GM12878 (cell line): ENCODE results near the gene LIN37. TPM values are rescaled to one million over a fixed set of nuclear protein-coding genes. Genes with fewer than 3 reads are reported as not detected.

Source experiments
- ATAC-seq: fragments of 200-7000 bp; cut with Tn5 transposase; 3 replicates; pipeline ENCODE4 v1.9.1; 2020; ENCODE audit warnings: mild to moderate bottlenecking, moderate library complexity
- BruUV-seq: library from RNA; stranded (reverse); fragments of 400-500 nt; replicated peaks from 2 replicates; lab custom pipeline; 2021; lab: Mats Ljungman, UMichigan
- CTCF ChIA-PET: fragments of 300-600 bp; sonication (Branson Sonifier 250); formaldehyde crosslinking; extraction: SDS; loops from one replicate; lab custom pipeline; 2021; ENCODE audit warnings: inconsistent platforms; lab: Yijun Ruan, JAX
- POLR2A ChIA-PET: fragments of 350-600 bp; formaldehyde crosslinking; extraction: SDS; loops from one replicate; lab custom pipeline; 2021; ENCODE audit warnings: inconsistent platforms; lab: Charles Lee
- RAD21 ChIA-PET: fragments of 300-600 bp; sonication (Branson Sonifier 250); formaldehyde crosslinking; loops from one replicate; lab custom pipeline; 2023; ENCODE audit warnings: antibody characterized with exemption; ENCODE audit not compliant: unreplicated experiment; lab: Charles Lee
- SMC1A ChIA-PET: fragments of 300-600 bp; sonication (Branson Sonifier 250); formaldehyde crosslinking; loops from one replicate; lab custom pipeline; 2023; ENCODE audit not compliant: unreplicated experiment, uncharacterized antibody; lab: Charles Lee
- DNase-seq: peaks from one replicate; pipeline ENCODE4 v3.0.0-alpha.2; 2011; ENCODE audit warnings: low read depth, low spot score
- FAIRE-seq: peaks from 3 replicates; lab custom pipeline; 2011; peaks lifted over from hg19 to GRCh38; lab: Jason Lieb, UNC
- H2AFZ ChIP-seq: 2 replicates; pipeline ENCODE4 v1.6.0; 2011; ENCODE audit warnings: low read depth, low read length, control low read depth; ENCODE audit not compliant: control insufficient read depth
- H3K27ac ChIP-seq: 2 replicates; pipeline ENCODE4 v1.5.1; 2011; ENCODE audit warnings: control low read depth; ENCODE audit not compliant: control insufficient read depth, insufficient read depth
- H3K27me3 ChIP-seq, 2 experiments: replicated peaks in 1 of 2; 2 replicates each; pipeline versions ENCODE4 v1.6.0 to v1.6.1; 2011; ENCODE audit warnings: low read length in 1 of 2; ENCODE audit not compliant: control insufficient read depth in 2 of 2, insufficient read depth in 2 of 2
- H3K36me3 ChIP-seq, 2 experiments: 2 replicates each; pipeline ENCODE4 v1.5.1; 2011; ENCODE audit warnings: low read length in 1 of 2; ENCODE audit not compliant: control insufficient read depth in 2 of 2, insufficient read depth in 2 of 2
- H3K4me1 ChIP-seq: 2 replicates; pipeline ENCODE4 v1.6.1; 2011; ENCODE audit warnings: mild to moderate bottlenecking, low read length, moderate library complexity, mixed read lengths; ENCODE audit not compliant: control insufficient read depth, insufficient read depth
- H3K4me2 ChIP-seq: 2 replicates; pipeline ENCODE4 v1.6.0; 2011; ENCODE audit warnings: control low read depth; ENCODE audit not compliant: control insufficient read depth, insufficient read depth
- H3K4me3 ChIP-seq: fragments of 200-600 bp; sonication (generic); 2 replicates; pipeline ENCODE4 v1.5.1; 2016
- H3K79me2 ChIP-seq: 2 replicates; pipeline ENCODE4 v1.6.0; 2011; ENCODE audit warnings: low read length; ENCODE audit not compliant: control insufficient read depth, insufficient read depth
- H3K9ac ChIP-seq: 2 replicates; pipeline ENCODE4 v1.8.0; 2011; ENCODE audit warnings: low read length, control low read depth, mixed read lengths; ENCODE audit not compliant: control insufficient read depth, insufficient read depth
- H3K9me3 ChIP-seq: replicated peaks from 3 replicates; pipeline ENCODE4 v1.5.1; 2011; ENCODE audit warnings: mild to moderate bottlenecking, low read length; ENCODE audit not compliant: control insufficient read depth, insufficient read depth
- H4K20me1 ChIP-seq: 2 replicates; pipeline ENCODE4 v1.6.0; 2011; ENCODE audit not compliant: control insufficient read depth, insufficient read depth
- EZH2 ChIP-seq: IDR thresholded peaks from 2 replicates; pipeline ENCODE4 v1.6.1; 2012; ENCODE audit warnings: low read depth, mild to moderate bottlenecking, control low read depth, inconsistent platforms, low read length, borderline replicate concordance; ENCODE audit not compliant: control insufficient read depth
- MTA3 ChIP-seq: IDR thresholded peaks from 2 replicates; pipeline ENCODE4 v1.6.1; 2012; ENCODE audit warnings: low read length, inconsistent platforms, borderline replicate concordance
- NFXL1 ChIP-seq: fragments of 450-650 bp; IDR thresholded peaks from 2 replicates; pipeline ENCODE4 v1.6.1; 2017; ENCODE audit warnings: antibody characterized with exemption, mild to moderate bottlenecking, borderline replicate concordance
- SMAD5 ChIP-seq: IDR thresholded peaks from 2 replicates; pipeline ENCODE4 v1.6.1; 2016; ENCODE audit warnings: antibody characterized with exemption, low read depth
- WGBS: methylation state at CpG from one replicate; pipeline ENCODE4 v1.1.6; 2016; ENCODE audit warnings: low lambda C conversion rate; ENCODE audit not compliant: insufficient replicate concordance, insufficient coverage; ENCODE audit errors: missing lambda C conversion rate; 5-methylcytosine and 5-hydroxymethylcytosine counted together
- in situ Hi-C: fragments of 300-500 bp; cut with MboI; formaldehyde crosslinking; loops from 9 replicates; pipeline ENCODE4 v1.14.3; 2018; ENCODE audit warnings: mixed read lengths
- intact Hi-C: fragments of 100-400 bp; cut with micrococcal nuclease; formaldehyde crosslinking; loops from one replicate; pipeline ENCODE4 v1.14.2; 2022; ENCODE audit not compliant: unreplicated experiment
- polyA plus RNA-seq, 11 experiments: library from polyadenylated mRNA; depleted of rRNA in 4 of 11; unstranded in 6 of 11; stranded (reverse) in 5 of 11; fragments of >200 nt; fragmentation: Nextera tagmentation in 4 of 11; fragmentation: Illumina TruSeq in 1 of 11; extraction: Ambion mirVana in 4 of 11; extraction: Trizol in 1 of 11; gene quantifications; 1 replicate in 1 of 11; 2 replicates in 10 of 11; pipeline versions ENCODE4 v1.2.1 to v1.2.3, GENCODE V29; 2011 to 2016; ENCODE audit warnings: inconsistent platforms in 2 of 11, missing spikeins in 2 of 11, low read depth in 1 of 11
- total RNA-seq, 4 experiments: library from RNA; depleted of rRNA in 3 of 4; stranded (reverse); fragments of >200 nt in 3 of 4; fragmentation: Illumina TruSeq in 1 of 4; extraction: Trizol in 1 of 4; gene quantifications; 2 replicates each; pipeline versions ENCODE4 v1.2.1 to v1.2.3, GENCODE V29; 2013 to 2021
- TF ChIP-seq, protein P1 (sequence below): IDR thresholded peaks from 2 replicates; pipeline ENCODE4 v1.6.1; 2011; ENCODE audit warnings: low read depth, low read length, improper control_type of control experiment, borderline replicate concordance

The LIN37 gene
- total and polyA plus RNA-seq, 10 of the 15 experiments (the other 5 are each of a cell fraction or from before 2014, with no cell fraction given), result 0.69 to 11.9 (median 7.6) TPM

DNA sequence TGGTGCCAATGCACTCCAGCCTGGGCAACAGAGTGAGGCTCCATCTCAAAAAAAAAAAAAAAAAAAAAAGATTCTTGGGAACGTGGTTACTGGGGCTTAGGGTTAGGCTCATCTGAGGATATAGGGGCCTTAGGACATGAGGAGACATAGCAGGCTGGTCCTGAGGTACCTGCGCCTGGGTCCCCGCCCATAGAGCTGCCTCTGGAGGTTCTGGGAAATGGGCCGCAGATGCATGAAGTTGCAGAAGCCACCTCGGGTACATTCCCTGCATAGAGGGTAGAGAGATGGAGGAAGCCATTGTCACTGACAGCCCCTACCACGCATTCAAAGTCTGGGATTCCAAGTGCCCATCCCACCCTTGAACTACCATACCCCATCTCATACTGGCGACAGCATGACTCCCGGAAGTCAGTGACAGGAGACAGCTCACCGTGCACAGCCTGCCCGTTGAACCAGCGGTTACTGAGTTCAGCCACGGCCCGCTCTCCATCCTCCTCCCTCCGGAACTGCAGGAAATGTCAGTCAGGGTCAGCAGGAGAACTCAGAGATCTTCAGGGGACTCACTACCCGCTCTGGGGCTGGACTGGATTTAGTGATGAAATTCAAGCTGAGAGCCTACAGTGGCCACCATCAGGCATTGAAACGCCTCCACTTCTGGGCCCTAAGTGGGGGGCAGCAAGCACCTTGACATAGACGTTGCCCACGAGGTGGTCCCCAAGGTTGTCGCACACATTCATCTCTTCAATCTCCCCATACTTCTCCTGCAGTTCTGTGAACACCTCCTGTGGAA lies 4.5 kb upstream of the LIN37 start:
- Histone ChIP-seq H3K4me1 (peaks cover 32% of the 10 kb centered on the region), H3K4me3 (peak overlapping the region; percentile 85), H2AFZ (no peak overlapping the region), H3K9ac (0 out of 2 replicates have a peak overlapping the region, but pooled peaks have one; percentile 36), H3K9me3 (no peaks in the 10 kb centered on the region), H3K27me3 (no peaks in the 10 kb centered on the region), H3K27ac (peak overlapping the region; percentile 80; the same call in 1 of the 2 replicates), H3K79me2 (peaks cover 28% of the 10 kb centered on the region), H3K4me2 (peak overlapping the region; percentile 90), H3K36me3 (peaks cover 4 to 7% of the 10 kb centered on the region in 2 experiments; a peak in 2 of 4 replicates), H4K20me1 (no peaks in the 10 kb centered on the region)
- CTCF ChIA-PET, result interaction anchor here (0.7 to 4.3 kb wide), 4 partner anchors 30 to 179 kb away, joined by 3 to 18 read pairs (median 13); no protein-coding TSS in a partner anchor
- DNase-seq (no peak), ATAC-seq (no peak), FAIRE-seq (no peak)
- intact Hi-C loops, result loop anchor here (2.0 kb wide), 1 partner anchor 15 kb away; the partner anchor contains the start of gene PROSER3
- TF ChIP-seq SMAD5 (no peak), MTA3 (no peak), NFXL1 (no peak), EZH2 (no peak)
- TF ChIP-seq, protein P1, sequence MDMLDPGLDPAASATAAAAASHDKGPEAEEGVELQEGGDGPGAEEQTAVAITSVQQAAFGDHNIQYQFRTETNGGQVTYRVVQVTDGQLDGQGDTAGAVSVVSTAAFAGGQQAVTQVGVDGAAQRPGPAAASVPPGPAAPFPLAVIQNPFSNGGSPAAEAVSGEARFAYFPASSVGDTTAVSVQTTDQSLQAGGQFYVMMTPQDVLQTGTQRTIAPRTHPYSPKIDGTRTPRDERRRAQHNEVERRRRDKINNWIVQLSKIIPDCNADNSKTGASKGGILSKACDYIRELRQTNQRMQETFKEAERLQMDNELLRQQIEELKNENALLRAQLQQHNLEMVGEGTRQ, result no peak
- RAD21 ChIA-PET, result interaction anchor here (0.7 to 2.3 kb wide), 7 partner anchors 21 to 320 kb away, joined by 3 to 10 read pairs (median 5); partner anchors contain the start of gene COX6B1
- in situ Hi-C loops, result no loop called here
- BruUV-seq, result TSS peak; percentile 20
- SMC1A ChIA-PET, result interaction anchor here (2.0 kb wide), 1 partner anchor 48 kb away, joined by 14 read pairs; no protein-coding TSS in a partner anchor
- 88% methylated on average over 17 of the region's 19 CpGs for WGBS
- POLR2A ChIA-PET, result interaction anchor here (0.6 to 7.1 kb wide), 10 partner anchors 13 to 1474 kb away, joined by 3 to 91 read pairs (median 8); partner anchors contain the start of genes HSPB6, PROSER3 and ZNF383
